HG03280 (cell line): ENCODE measurements around the gene NKIRAS1.

Experiments used
- ATAC-seq: cut with Tn5 transposase; IDR thresholded peaks from one replicate; pipeline ENCODE4 v1.9.1; 2021; ENCODE audit warnings: mild to moderate bottlenecking, moderate library complexity; ENCODE audit not compliant: unreplicated experiment

NKIRAS1 gene

DNA sequence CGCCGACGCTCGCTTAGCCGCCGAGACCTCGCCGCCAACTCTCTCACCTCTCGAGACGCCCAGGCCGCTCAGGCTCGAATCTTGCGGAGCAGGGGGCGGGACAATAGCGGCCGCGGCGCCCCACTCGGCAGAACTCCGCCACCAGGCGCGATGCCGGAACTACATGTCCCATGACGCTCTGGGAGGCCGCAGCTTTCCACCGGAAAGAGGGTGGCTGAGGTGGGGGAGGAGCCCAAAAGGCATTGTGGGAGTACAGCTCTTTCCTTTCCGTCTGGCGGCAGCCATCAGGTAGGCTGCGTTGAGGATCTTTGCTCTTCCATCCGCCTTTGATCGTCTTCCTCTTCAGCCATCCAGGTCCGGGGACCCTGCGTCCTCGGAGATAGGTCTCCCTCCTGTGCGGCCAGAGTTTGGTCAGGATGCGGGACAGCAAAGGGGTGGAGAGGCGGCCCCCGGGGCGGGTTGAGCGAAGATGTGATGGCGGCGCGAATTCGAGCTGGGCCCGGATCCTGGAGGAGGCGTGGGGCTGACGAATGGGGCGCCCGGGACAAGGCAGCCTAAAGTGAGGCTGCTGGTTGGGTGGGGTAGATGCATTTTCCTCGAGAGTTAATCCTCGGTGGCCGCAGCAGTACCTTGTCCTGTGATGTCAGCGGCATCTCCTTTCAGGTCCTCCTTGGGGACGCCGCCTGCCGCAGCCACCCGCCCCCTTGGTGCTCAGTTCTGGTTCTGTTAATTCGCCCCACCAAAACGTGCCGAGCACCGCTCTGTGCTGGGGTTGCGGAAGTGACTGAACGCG, at the start of gene NKIRAS1, which contains the start of gene RPL15:
Gene NKIRAS1, minus strand, starts transcription at position 105 of the 793 bp plus-strand sequence. CDS start 6,086 bp downstream, outside the sequence.
Gene RPL15, plus strand, starts transcription at position 247 of the 793 bp plus-strand sequence. CDS start 728 bp downstream, outside the sequence.
- ATAC-seq = peak; percentile 94

DNA sequence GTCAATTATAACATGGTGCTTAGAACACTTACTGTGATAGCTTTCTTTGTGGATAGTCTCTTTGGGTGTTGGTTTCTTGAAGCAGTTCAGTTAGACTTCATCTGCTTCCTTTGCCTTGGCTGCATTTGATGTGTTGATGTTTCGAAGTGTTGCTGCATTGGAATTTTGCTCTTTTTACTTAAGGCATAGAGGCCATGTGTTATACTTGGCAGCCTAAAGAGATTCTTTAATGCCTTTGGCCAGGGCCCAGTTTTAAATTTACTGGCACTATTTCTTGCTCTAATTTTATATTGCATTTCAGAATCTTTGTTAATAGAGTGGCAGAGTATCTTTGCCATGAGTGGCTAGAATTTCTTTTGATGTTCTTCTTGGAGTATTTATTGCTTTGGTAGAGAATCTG, 49.5 kb upstream of the NKIRAS1 start:
- ATAC-seq = no peak

DNA sequence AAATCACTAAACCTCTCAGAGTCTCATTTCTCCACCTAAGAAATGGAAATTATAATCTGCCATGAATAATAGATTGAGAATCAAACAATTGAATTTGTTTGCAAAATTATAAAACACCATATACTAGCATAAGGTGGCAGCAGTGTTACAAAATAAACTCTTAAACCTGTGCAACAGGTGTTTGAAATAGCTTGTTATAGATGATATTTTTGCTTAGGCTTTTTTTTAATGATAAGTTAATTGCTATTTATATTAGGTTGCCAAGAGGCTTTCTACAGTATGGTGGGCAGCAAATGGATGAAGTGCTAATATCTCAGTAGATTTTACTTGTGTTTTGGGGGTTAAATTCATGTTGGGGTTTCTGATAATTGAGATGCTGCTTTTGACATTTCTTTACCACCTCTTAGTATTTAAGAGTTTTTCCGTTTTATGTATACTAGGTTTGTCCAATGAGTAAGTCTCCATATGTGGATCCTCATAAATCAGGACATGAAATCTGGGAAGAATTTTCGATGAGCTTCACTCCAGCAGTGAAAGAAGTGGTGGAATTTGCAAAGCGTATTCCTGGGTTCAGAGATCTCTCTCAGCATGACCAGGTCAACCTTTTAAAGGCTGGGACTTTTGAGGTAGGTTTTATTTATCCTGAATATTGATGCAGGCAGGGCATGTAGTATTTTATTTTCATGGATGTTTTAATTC, 47.9 kb upstream of the NKIRAS1 start:
- no peak for ATAC-seq

DNA sequence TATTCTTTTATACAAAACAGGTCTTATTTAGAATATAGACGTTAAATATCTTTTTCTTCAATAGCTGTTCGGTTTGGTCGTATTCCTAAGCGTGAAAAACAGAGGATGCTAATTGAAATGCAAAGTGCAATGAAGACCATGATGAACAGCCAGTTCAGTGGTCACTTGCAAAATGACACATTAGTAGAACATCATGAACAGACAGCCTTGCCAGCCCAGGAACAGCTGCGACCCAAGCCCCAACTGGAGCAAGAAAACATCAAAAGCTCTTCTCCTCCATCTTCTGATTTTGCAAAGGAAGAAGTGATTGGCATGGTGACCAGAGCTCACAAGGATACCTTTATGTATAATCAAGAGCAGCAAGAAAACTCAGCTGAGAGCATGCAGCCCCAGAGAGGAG, 45.1 kb upstream of the NKIRAS1 start:
- no peak for ATAC-seq

DNA sequence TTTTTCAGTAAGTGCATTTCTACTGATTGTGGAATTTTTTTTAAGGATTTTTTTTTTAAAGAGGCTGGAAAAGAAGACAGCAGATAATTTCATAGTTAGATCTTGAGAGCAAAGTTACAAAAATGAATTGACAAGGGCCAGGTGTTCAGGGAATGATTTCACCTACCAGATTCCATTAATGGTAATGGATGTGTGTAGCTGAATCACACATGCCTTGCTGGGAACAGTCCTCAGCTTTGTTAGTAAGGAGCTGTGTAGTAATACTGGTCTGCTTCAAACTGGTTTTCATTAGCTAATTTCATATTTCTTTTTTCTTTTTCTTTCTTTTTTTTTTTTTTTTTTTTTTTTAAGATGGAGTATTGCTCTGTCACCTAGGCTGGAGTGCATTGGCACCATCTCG, 44.3 kb upstream of the NKIRAS1 start:
- no peak for ATAC-seq

DNA sequence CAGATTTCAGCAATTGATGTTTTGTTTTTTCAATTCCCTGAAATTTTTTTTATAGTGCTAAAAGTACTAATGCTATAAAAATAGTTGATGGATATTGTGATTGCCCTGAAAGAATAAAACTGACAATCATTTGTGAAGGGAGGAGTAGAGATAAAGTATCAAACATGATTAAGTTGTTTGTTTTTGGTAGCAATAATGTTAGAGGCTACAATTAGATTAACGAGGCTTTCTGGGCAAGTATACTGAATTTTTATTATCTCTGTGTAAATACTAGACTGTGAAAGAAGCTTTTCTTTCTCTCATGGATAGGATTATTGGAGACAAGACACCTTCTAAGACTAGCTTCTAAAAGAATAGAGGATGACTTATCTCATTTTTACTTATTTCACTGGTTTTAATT, 43.9 kb upstream of the NKIRAS1 start:
- ATAC-seq = no peak

DNA sequence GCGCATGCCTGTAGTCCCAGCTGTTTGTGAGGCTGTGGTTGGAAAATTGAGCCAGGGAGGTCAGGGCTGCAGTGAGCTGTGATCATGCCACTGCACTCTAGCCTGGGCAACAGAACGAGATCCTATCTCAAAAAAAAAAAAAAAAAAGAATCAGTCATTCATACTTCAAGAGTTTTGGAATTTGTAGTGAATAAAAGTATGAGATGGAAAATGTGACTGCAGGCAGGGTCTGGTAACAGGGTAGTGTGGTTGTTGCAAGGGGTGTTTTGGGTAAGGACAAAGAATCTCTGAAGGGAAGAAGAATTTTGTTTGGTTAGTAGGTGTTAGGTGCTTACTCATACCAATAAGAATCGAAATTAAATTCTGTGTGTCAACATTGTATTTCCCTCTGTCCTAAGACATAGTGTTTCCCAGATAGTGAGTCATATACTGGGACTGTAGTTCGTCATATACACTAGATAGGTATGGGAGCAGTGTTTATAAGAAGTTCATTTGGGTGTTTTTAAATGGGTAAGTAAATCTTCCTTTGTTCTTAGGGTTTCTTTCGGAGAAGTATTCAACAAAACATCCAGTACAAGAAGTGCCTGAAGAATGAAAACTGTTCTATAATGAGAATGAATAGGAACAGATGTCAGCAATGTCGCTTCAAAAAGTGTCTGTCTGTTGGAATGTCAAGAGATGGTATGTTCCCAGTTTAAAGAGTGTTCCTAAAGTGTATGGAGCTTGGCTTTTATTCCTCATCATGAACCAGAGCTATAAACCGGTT, 42.5 kb upstream of the NKIRAS1 start:
- no peak for ATAC-seq

DNA sequence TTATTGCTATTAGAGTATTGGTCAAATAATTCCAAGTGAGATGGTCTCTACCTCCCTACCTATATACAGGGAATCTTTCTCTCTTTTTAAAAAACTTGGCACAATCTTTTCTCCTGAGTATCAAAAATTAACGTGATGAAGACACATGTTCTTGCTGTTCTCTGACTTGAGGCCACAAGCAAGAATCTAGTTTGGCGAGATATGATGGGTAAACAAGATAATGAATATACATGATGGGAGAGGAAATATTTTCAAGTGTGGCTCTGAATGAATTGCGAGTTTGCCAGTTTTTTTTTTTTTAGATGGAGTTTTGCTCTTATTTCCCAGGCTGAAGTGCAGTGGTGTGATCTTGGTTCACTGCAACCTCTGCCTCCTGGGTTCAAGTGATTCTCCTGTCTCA, 39.9 kb upstream of the NKIRAS1 start:
- no peak for ATAC-seq

DNA sequence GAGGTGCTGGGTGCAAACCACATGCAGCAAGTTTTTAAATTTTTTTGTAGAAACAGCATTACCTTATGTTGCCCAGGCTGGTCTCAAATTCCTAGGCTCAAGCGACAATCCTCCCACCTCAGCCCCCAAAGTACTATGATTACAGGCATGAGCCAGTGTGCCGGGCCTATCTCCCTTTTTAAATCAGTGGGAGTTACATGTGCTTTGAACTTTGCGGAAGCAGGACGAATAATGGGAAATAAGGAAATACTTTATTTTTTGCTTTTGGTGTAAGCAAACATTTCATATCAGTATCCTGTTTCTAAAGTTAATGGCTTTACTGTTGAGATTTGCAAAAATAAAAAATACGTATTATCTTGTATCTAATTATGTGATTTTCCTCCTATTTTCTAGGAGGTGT, 37.4 kb upstream of the NKIRAS1 start:
- ATAC-seq = no peak

DNA sequence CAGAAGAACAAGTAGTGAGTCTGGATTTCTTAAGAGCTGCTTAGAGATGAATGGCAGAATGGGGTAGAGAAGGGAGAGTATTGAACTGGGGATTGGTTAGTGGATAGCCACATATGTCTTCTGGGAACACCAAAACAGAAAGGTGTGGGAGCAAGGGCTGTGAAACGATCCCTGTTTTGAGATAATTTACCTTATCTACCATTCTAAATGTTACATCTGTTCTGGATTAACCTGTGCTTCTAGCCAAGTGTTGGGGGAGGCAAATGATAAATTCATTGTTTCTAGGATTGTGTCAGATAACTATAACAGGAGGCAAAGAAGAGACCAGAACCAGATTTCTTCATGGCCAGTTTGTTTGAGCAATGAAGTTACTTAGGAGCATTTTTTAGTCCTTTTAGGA, 36.7 kb upstream of the NKIRAS1 start:
- no peak for ATAC-seq

DNA sequence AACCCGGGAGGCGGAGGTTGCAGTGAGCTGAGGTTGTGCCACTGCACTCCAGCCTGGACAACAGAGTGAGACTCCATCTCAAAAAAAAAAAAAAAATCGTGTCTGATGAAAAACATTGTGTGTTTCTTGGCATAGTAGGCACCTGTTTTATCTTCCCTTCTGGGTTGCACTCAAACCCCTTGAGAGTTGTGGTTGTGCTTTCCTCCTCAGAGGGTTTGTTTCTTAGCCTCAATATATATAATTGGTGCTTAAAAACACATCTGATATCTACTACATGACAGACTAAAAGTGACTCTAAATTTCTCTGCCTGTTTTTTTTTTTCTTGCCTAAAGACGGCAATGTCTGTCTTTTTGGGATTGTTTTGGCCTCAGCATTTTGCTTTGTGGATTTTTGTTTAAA, 35.9 kb upstream of the NKIRAS1 start:
- ATAC-seq = peak; percentile 40

DNA sequence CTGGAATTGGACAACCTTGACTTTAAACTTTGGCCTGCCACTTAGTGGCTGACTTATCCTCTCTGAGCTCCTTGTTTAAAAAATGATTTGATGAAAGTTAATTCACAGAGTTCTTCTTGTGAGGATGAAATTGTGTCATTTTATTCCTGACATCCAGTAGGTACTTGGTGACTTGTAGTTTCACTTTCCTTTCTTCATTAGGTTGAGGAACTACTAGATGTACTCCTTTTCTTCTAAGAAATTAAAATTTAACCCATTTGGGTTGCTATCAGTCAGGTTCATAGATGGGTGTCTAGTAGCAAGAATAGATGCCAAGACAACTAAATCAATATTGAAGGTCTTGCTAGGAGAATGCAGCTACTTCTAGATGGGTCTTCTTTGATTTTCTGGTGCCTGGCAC, 33.5 kb upstream of the NKIRAS1 start:
- no peak for ATAC-seq

DNA sequence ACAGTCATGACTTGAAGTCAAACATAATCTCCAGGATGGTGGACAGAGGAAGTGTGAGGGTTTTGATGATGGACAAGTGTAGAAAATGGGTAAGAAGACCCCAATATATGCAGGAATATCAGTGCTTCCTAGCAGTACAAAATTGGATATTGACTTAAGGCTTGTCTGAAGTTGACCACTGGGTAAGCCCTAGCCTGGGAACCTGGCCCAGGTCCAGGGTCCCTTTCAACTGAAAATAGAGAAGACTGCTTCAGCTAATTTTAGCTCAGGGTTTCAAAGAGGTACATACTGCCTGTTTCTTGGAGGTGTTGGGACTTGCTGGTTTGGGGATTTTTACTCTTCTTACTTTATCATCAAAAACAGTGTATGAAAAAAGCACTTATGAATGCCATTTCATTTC, 33.0 kb upstream of the NKIRAS1 start:
- no peak for ATAC-seq

DNA sequence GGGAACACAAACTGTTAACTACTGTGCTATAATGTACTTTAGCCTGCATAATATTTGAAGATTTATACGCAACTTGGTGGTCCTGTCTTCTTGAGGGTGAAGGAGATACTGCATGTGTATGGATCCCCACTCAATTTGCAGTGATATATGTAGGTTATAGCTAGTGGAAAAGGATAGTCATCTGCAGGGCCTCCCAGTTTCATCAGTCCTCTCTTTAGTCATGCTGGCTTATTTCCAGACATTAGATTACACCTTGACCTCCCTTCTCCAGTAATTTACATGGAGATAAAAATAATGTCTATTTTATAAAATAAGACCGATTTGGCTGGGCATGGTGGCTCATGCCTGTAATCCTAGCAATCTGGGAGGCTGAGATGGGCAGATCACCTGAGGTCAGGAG, 32.0 kb upstream of the NKIRAS1 start:
- no peak for ATAC-seq

DNA sequence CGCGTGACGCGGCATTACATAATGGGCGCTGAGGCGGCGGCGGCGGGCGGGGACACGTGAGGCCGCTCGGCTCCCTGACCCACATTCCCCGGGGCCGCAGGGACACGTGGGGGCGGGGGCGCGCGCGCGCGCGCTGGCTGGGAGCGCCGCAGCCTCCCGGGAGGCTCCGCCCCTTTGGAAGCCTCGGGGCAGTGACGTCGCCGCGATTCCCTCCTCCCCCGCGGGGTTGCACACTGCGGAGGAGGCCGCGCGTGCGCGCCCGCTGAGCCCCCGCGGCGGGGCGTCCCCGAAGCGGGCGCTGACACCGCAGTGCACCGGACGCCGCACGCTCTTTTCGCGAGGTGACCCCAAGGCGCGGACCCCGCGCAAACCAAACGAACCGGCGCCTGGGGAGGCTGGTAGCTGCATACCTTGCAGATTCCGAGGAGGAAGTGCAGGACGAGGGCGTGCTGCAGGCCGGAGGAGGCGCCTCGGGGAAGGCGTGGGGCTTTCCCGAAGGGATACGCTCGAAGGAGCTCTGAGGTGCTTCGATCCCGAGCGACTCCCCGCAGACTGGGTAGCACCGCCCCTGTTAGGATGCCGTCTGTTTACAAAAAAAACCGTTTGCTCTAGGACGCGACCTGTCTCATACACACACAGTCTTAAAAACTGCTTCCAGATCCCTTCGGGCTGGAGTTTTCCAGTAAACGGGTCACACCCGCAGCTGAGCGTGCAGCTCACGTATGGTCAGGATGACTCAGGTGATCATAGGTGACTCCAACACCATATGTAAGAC, 29.3 kb upstream of the NKIRAS1 start:
- peak; percentile 78 for ATAC-seq

DNA sequence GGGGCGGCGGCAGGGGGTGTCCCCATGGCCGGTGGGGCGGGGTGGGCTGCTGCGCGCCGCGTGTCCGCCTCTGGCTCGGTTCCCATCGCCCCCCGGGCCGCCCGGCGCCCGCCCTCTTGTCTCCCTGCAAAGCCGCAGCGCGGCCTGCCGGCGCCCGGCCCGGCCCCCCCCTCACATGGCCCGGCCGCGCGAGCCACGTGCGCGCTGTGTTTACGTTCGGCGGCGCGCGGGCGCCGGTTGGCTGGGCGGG, 28.8 kb upstream of the NKIRAS1 start:
- ATAC-seq = no peak

DNA sequence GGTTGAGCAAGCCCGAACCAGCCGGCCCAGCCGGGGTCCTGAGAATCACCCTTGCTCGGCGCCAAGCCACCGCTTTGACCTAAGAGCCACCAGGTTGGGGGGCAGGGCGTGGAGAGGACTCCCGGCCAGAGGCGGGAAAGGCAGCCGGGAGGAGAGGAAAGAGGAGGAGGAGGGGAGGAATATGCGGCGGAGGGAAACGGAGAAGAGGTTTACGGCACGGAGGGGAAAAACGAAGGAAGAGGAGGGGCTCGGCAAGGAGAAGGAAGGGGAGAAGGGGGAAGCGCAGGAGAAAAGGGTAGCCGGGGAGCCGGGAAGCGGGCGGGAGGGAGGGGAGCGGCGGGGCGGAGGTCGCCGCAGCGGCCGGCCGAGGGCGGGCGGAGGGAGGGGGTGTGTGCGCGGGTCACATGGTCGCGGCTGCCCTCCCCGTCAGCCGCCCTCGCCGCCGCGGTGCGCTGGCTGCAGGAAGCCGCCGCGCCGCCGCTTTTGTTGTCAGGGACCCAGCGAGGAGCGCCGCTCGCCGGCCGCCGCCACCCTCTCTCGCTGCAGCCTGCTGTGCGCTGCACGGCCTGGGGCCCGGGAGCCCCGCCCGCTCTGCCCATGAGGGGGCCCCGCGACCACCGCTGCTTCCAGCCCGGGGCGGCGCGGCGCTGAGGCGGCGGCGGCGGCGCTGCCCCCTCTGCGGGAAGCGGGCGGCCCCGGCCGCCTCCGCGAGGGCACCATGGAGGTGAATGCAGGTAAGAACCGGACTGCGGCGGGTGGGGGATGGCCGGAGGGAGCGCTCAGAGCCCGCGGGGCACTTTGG, 28.3 kb upstream of the NKIRAS1 start, which contains the start of gene NR1D2:
Gene NR1D2, plus strand, starts transcription at position 426 of the 802 bp plus-strand sequence. Its CDS starts 293 bp downstream, at position 719.
- ATAC-seq = peak; percentile 63

DNA sequence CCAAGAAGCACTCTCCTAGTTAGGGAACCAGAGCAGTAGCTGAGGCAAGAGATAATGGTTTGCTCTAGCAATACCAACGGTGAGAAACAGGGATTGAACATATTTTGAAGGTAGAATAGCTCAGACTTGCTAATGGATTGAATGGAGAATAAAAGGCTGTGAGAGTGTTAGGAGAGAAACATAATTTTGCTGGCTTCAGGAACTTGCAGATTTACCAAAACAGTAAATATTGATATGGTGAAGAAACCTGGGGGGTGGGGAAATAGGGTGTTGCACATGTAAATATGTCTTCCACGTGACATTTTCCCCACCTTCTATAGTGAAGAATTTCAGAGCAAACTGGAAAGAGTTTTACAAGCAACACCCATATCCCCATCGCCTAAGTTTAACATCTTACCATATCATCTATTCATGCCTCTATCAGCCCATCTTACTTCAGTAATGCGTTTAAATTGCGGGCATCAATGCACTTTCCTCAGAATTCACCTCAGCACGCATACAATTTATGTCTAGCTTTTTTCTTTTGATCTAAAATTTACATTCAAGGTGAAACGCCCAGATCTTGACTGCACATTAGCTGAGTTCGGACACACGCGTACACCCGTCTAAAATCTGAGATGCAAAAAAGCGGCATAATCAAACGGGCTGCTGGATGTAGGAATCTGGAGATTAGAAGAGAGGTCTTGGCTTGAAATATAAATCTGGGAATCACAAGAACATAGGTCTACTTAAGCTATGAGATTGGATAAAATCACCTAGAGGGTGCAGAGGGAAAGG, 27.4 kb upstream of the NKIRAS1 start:
- no peak for ATAC-seq

DNA sequence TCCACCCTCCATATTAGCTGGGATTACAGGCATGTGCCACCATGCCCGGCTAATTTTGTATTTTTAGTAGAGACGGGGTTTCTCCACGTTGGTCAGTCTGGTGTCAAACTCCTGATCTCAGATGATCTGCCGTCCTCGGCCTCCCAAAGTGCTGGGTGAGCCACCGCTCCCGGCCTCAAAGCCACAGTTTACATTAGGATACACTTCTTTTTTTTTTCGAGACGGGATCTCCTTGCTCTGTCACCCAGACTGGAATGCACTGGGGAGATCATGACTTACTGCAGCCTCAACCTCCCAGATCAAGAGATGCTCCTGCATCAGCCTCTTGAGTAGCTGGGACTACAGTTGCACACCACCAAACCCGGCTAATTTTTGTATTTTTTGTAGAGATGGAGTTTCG, 25.8 kb upstream of the NKIRAS1 start:
- no peak for ATAC-seq
